K562 (cell line): ENCODE measurements around the gene C19orf12. TPM values are rescaled to one million over a fixed set of nuclear protein-coding genes. Genes with fewer than 3 reads are reported as not detected.

Source experiments
- BACH1 ChIP-seq: fragments of 200-800 bp; sonication (Bioruptor generic); IDR thresholded peaks from 2 replicates; pipeline ENCODE4 v1.6.1; 2016; ENCODE audit warnings: missing genetic modification characterization, missing compliant biosample characterization
- EGR1 ChIP-seq: fragments of 450-650 bp; conservative IDR thresholded peaks from 2 replicates; pipeline ENCODE4 v1.6.1; 2017; ENCODE audit warnings: mild to moderate bottlenecking
- HDAC3 ChIP-seq: fragments of 450-650 bp; IDR thresholded peaks from 2 replicates; pipeline ENCODE4 v1.6.1; 2018; ENCODE audit warnings: borderline replicate concordance, mild to moderate bottlenecking, moderate library complexity; ENCODE audit not compliant: partially characterized antibody
- HMG20A ChIP-seq: fragments of 450-650 bp; formaldehyde crosslinking; conservative IDR thresholded peaks from 2 replicates; pipeline ENCODE4 v1.4.0; 2020; ENCODE audit warnings: mild to moderate bottlenecking, mixed read lengths
- HNRNPK ChIP-seq: fragments of 200-400 bp; formaldehyde crosslinking; IDR thresholded peaks from one replicate; pipeline ENCODE4 v1.6.1; 2018; ENCODE audit warnings: mild to moderate bottlenecking, low read depth, low read length; ENCODE audit not compliant: poor library complexity, severe bottlenecking
- HNRNPUL1 ChIP-seq: fragments of 200-400 bp; formaldehyde crosslinking; IDR thresholded peaks from 2 replicates; pipeline ENCODE4 v1.6.1; 2017; ENCODE audit warnings: low read length
- KAT8 ChIP-seq: fragments of 450-650 bp; IDR thresholded peaks from 2 replicates; pipeline ENCODE4 v1.6.1; 2016; ENCODE audit warnings: low read depth, mild to moderate bottlenecking
- MED1 ChIP-seq: sonication (generic); formaldehyde crosslinking; IDR thresholded peaks from 2 replicates; pipeline ENCODE4 v1.8.1; 2023; ENCODE audit warnings: missing genetic modification reagents, borderline replicate concordance
- RREB1 ChIP-seq: fragments of 250-450 bp; sonication (Bioruptor Pico); IDR thresholded peaks from 2 replicates; pipeline ENCODE4 v1.4.0; 2020
- RUNX1 ChIP-seq: sonication (generic); IDR thresholded peaks from 2 replicates; pipeline ENCODE4 v1.6.1; 2016; ENCODE audit warnings: antibody characterized with exemption, low read depth
- THAP12 ChIP-seq: fragments of 250-450 bp; sonication (Bioruptor Pico); IDR thresholded peaks from 2 replicates; pipeline ENCODE4 v1.9.0; 2021; ENCODE audit warnings: mild to moderate bottlenecking, inconsistent platforms
- XRCC5 ChIP-seq: fragments of 200-400 bp; formaldehyde crosslinking; IDR thresholded peaks from 2 replicates; pipeline ENCODE4 v1.6.1; 2017; ENCODE audit warnings: low read depth, mild to moderate bottlenecking, low read length
- ZKSCAN1 ChIP-seq: fragments of 150-350 bp; IDR thresholded peaks from 2 replicates; pipeline ENCODE4 v1.6.1; 2016; ENCODE audit warnings: low read depth, low read length
- ZNF354B ChIP-seq: fragments of 250-450 bp; sonication (Bioruptor Pico); IDR thresholded peaks from 2 replicates; pipeline ENCODE4 v1.4.0; 2020
- ZNF586 ChIP-seq: fragments of 450-650 bp; formaldehyde crosslinking; conservative IDR thresholded peaks from 2 replicates; pipeline ENCODE4 v1.4.0; 2020; ENCODE audit warnings: mild to moderate bottlenecking, moderate library complexity
- ZNF644 ChIP-seq: fragments of 200-800 bp; sonication (Bioruptor generic); IDR thresholded peaks from 2 replicates; pipeline ENCODE4 v1.6.1; 2016; ENCODE audit warnings: low read depth, missing genetic modification characterization, missing compliant biosample characterization
- polyA plus RNA-seq, 8 experiments: library from polyadenylated mRNA; depleted of rRNA in 4 of 8; stranded (reverse) in 5 of 8; unstranded in 3 of 8; fragments of >200 nt; fragmentation: Nextera tagmentation in 2 of 8; fragmentation: Illumina TruSeq in 1 of 8; extraction: Ambion mirVana in 2 of 8; extraction: Trizol in 1 of 8; gene quantifications; 2 replicates each; pipeline versions ENCODE4 v1.2.1 to v1.2.3, GENCODE V29; 2011 to 2014; ENCODE audit warnings: inconsistent platforms in 1 of 8, missing spikeins in 1 of 8
- total RNA-seq, 7 experiments: library from RNA; depleted of rRNA in 6 of 7; stranded (reverse); fragments of >200 nt in 6 of 7; fragmentation: Illumina TruSeq in 2 of 7; extraction: Trizol in 2 of 7; gene quantifications; 2 replicates each; pipeline versions ENCODE4 v1.2.1 to v1.2.3, GENCODE V29; 2011 to 2021; ENCODE audit warnings: low replicate concordance in 1 of 7
- TF ChIP-seq, protein P1 (sequence below): fragments of 250-450 bp; sonication (Bioruptor Pico); IDR thresholded peaks from 2 replicates; pipeline ENCODE4 v1.5.0; 2020; ENCODE audit warnings: mild to moderate bottlenecking, borderline replicate concordance
- TF ChIP-seq, protein P2 (sequence below): sonication (generic); formaldehyde crosslinking; IDR thresholded peaks from 2 replicates; pipeline ENCODE4 v1.8.1; 2022; ENCODE audit warnings: missing genetic modification reagents

C19orf12 gene
- total and polyA plus RNA-seq, 9 of the 15 experiments (the other 6 are each of a cell fraction or from before 2014, with no cell fraction given) = 1.9 to 14.5 (median 10.2) TPM

DNA sequence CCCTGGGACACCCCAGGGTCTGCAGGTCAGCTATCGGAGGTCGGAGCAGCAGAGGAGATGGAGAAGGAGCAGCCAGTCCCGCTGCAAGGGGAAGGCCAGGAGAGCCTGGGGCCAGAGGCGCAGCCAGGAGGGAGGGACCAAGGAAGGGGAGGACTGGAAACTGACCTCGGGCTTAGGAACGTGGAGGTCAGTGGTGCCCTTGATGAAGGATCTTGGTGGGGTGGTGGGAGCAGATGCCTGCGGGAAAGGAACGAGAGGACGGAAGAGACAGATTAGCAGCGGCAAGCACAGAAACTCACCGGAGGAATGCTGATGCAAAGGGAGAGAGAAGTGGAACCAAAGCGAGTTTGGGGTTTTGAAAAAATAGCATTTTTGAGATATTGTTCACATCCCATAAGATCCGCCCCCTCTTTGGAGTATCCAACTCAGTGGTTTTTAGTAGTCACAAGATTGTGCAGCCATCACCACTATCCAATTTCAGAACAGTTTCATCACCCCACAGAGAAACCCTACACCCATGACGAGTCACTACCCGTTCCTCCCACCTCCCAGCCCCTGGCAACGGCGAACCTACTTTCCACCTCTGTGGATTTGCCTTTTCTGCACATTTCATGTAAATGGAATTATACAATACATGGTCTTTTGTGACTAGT is 27.7 kb downstream of the C19orf12 start (continued):
- TF ChIP-seq, protein P1, sequence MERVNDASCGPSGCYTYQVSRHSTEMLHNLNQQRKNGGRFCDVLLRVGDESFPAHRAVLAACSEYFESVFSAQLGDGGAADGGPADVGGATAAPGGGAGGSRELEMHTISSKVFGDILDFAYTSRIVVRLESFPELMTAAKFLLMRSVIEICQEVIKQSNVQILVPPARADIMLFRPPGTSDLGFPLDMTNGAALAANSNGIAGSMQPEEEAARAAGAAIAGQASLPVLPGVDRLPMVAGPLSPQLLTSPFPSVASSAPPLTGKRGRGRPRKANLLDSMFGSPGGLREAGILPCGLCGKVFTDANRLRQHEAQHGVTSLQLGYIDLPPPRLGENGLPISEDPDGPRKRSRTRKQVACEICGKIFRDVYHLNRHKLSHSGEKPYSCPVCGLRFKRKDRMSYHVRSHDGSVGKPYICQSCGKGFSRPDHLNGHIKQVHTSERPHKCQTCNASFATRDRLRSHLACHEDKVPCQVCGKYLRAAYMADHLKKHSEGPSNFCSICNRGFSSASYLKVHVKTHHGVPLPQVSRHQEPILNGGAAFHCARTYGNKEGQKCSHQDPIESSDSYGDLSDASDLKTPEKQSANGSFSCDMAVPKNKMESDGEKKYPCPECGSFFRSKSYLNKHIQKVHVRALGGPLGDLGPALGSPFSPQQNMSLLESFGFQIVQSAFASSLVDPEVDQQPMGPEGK (CRISPR knock-in tag) = no peak
- TF ChIP-seq RUNX1 (no peak), HNRNPK (no peak), KAT8 (no peak), HNRNPUL1 (no peak), HDAC3 (no peak), ZNF644 (tag) (no peak), THAP12 (CRISPR knock-in tag) (no peak), HMG20A (CRISPR knock-in tag) (no peak), XRCC5 (no peak), MED1 (CRISPR knock-in tag) (no peak), ZKSCAN1 (no peak), EGR1 (peak; percentile 71), BACH1 (tag) (no peak), ZNF354B (CRISPR knock-in tag) (no peak), RREB1 (no peak), ZNF586 (CRISPR knock-in tag) (0 out of 2 replicates have a peak, but pooled peaks have one; percentile 54)
- TF ChIP-seq, protein P2, sequence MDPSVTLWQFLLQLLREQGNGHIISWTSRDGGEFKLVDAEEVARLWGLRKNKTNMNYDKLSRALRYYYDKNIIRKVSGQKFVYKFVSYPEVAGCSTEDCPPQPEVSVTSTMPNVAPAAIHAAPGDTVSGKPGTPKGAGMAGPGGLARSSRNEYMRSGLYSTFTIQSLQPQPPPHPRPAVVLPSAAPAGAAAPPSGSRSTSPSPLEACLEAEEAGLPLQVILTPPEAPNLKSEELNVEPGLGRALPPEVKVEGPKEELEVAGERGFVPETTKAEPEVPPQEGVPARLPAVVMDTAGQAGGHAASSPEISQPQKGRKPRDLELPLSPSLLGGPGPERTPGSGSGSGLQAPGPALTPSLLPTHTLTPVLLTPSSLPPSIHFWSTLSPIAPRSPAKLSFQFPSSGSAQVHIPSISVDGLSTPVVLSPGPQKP (CRISPR knock-in tag) = no peak
